ENCODE results near the gene SIX3.

The SIX3 gene

DNA sequence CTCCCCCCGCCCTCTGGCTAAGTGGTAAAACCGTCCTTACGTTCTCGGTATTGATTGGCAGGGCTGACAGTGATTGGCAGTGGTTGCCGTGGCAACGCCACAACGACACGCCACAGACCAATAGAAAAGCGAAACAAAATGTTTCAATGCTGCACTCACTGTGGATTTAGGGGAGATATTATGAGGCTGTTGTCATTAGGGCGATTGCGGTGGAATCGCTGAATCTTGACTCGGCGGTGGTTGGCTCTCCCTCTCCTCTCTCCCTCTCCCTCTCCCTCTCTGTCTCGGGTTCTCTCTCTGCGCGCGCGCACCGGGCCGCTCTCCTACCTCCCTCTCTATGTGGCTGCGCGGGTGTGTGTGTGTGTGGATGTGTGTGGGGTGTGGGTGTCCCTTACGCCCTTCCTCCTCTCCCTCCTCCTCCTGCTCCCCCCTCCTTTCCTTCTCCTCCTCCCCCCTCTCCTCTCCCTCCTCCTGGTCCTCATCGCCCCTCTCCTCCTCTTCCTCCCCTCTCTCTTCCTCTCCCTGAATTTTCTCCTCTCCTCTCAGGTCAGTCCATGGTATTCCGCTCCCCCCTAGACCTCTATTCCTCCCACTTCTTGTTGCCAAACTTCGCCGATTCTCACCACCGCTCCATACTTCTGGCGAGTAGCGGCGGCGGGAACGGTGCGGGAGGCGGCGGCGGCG, at the start of gene SIX3:
TSS of gene SIX3 (plus strand) at position 152 of the 684 bp plus-strand sequence. CDS start at position 555, 403 bp downstream.
- peak in 1 of 3 donors; percentile 37 for DNase-seq (ENCODE audit: low read depth in 3 of 3)

DNA sequence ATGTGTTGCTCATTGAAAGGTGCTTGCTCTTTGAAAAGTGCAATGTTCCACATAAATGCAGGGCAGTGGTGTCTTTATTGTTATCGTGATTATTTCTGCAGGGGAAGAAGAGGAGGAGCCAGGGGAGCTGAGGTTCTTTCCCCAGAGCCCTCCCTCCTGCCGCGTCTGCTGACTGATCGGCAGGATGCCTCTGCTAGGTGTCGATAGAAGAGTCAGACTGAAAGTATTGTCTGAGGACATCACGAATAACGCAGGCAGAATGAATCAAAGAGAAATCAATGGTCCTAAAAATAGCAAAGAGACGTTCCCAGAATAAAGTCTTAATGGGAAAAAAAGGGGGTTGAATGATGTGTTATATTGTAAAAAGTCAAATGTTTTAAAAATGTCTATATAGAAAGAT, 47.4 kb upstream of the SIX3 start:
- DNase-seq (ENCODE audit: low read depth in 3 of 3): no peak

DNA sequence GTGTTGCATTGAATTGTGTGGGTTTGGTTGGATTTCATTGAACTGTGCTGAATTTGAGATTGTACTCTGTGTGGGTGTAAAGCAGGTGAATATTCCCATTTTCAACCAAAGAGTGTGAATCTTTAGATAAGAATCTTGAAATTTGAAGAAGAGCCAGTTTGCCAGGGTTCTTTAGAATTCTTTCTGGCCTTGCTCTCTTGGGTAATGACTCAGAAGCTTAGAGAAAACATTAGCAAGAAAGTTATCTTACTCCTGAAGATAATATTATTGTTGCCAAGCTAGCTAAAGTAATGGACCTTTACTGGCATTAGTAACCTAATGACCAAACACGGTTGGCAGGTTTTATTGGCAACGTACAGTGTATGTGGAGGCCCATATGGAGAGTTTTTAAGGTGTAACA, 46.4 kb upstream of the SIX3 start:
- no peak for DNase-seq (ENCODE audit: low read depth in 3 of 3)

DNA sequence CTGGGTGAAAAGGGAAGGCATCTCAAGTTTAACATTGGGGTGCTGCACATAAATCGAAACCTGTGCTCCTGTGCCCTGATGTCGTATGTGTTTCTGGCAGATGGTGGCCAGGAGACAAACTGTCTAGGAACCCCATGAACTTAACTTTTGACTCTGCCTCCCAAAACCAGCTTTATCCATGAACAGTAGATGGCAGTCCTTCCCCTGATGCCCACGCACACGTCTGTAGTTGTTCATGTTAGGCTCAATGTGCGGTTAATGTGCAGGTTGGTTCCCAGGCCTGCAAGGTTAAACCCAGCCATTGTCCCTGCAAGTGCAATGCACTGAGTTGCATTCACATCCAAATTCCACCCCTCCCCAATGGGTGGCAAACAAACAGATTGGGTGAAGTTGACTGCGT, 44.1 kb upstream of the SIX3 start:
- no peak for DNase-seq (ENCODE audit: low read depth in 3 of 3)

DNA sequence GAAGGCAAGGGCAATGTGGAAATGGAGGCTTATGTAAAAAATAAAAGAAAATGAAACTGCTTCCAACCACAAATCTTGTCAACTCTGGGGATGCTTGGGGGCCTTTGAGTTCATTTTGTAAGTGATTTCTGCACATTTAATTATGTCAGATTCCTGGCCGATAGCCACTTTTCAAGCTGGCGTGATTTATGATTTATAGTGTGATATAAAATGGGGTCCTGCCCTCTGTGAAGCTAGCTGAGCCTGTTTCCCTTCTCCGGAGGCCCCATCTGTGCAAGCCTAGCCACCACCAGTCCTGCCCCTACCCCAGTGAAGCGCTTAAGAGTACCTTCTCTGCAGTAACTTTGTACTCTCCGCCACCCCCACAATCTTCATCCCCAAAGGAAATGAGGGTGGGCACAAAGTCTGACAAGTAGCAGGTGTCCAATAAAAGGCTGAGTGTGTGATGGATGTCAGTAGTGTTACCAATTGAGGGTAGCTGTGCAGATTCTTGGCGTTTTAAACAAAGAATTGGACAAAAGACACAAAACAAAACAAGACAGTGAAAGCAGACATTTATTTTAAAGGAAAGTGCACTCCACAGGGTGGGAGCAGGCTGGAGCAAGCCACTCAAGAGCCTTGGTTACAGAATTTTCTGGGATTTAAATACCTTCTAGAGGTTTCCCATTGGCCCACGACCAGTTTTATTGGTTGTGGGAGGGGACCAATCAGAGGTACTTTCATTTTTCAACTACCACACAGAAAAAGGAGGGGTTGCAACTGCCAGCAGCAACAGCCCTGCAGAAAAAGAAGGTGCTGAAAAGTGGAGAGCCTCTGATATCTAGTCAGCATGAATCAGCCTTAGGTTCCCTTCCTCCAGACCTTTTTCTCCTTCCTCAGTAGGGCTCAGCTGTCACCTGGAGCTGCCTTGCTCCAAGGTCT, 39.0 kb upstream of the SIX3 start:
- DNase-seq (ENCODE audit: low read depth in 3 of 3): no peak

DNA sequence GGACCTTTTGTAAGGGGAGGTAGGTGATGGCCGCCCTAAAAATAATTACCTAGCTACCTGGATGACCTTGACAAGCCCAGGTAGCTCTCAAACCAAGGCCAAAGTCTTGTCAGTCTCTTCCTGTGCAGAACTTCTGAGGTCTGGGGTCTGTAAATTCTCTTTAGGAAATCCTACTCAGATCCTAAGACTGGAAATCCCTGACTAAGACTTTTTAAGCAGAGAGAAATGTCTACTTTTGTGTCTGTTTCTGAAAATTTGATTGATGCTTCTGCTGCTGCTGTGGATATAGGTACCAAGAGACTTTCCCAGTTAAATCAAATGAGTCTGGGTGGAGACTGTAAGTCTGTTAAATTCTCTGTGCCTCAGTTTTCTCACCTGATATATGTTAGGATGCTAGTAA, 36.9 kb upstream of the SIX3 start:
- no peak for DNase-seq (ENCODE audit: low read depth in 3 of 3)

DNA sequence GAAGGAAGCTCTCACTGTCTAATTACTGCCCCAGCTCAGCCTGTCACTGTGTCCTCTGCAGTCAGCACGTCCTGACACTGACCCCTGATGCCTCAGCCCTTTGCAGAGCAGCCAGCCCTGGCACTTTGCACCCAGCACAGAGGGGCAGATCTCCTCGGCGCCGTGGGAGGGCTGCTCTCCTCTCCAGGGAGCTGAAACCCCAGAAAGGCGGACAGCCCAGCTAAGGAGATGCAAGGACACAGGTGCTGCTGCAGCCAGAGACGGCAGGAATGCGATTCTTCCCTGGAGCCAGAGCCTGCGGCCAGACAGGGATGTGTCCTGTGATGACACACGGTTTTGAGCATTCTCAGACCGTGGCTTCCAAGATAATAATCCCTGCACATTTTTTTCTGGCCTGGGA, 34.5 kb upstream of the SIX3 start:
- no peak for DNase-seq (ENCODE audit: low read depth in 3 of 3)

DNA sequence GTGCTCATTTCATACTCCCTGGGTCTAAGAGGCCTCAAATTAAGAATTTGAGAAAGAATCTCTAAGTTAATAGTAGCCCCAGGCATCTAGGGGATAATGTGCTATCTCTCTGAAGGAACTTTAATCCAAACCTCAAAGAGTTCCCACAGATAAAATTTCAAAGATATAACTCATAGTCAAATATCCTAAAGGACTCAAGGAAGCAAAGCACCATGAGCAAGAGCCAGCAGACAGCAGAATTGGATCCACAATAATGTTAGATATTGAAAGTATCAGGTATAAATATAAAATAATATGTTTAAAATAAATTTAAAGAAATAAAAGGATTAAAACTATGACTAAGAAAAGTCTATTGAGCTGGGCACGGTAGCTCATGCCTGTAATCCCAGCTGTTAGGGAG, 31.7 kb upstream of the SIX3 start:
- no peak for DNase-seq (ENCODE audit: low read depth in 3 of 3)

DNA sequence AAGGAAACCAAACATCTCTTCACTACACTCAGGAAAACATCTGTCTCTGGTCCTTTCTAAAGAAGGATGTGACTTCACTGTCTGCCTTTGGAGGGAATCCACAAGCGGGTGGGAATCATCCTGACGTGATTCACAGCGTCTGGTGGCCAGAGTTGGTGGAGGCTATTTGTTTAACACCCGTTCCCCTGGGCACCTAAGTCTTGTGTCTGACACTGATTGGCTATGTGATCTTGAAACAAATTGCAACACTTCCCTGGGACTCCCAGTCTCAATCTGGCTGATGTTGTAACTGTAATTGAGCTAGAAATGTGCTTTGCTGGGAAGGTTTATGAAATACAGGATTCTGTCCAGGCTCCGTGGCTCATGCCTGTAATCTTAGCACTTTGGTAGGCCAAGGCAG, 28.8 kb upstream of the SIX3 start:
- DNase-seq (ENCODE audit: low read depth in 3 of 3): no peak

DNA sequence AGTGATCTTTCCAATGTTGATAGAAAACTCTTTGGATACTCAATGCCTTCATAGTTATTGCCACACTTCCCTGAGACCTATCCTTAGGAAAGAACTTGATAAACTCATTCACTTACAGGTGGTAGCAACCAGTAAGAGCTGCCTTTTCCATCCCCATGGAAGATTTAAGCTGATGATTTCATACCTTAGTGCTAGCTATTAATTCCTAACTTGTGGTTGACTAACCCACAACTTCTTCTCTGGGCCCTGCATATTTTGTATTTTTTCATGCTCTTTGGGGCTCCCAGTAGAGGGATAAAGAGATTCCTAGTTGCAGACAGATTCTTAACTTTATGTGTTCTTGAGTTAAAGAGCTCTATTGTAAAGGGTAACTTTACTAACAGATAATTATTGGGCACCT, 25.2 kb upstream of the SIX3 start:
- no peak for DNase-seq (ENCODE audit: low read depth in 3 of 3)

DNA sequence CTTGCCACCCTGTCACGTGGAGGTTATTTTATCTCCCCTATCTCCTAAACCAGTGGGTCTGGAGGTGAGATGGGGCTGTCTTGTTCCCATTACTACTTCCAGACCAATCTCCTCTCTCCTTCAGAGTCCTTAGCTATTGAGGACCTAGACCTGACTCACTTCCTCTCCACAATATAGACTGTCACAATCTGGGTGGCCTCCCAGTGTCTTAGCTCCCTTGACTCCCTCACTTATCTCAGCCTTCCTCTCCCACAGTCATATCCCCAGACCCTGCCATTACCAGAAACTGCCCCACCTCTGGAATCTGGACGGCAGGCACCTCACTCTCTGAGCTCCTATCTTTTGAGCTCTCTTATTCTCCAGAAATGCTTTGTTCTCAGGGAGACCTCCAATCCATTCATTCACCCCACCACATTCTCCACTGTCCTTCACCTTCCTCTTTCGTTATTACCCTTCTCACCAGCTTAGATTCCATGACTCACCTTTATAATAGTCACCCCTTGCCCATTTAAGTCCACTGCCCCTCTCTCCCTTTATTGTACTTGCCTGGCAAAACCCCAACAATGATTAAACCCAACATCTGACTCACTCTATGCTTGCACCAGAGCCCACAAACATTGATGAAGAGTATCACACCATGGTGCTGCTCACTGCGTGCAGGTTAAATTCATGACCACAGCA, 23.3 kb upstream of the SIX3 start:
- DNase-seq (ENCODE audit: low read depth in 3 of 3): no peak

DNA sequence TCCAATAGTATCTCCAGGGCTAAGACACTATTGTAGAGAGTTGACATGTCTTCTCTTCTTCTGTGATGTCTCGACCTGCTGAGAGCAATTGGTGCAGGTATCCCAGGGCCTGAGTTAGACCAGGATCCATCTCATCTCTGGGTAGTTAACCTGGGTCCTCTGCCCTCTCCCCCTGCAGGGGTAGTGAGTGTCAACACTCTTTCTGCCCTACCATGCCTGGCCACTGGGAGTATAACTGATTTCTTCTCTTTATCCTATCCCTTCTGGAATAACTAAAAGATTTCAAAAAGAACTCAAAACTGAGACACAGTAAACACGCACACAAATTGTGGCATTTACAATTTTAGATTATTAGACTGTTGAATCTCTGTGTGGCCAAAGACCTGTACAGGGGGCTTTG, 20.8 kb upstream of the SIX3 start:
- no peak for DNase-seq (ENCODE audit: low read depth in 3 of 3)

DNA sequence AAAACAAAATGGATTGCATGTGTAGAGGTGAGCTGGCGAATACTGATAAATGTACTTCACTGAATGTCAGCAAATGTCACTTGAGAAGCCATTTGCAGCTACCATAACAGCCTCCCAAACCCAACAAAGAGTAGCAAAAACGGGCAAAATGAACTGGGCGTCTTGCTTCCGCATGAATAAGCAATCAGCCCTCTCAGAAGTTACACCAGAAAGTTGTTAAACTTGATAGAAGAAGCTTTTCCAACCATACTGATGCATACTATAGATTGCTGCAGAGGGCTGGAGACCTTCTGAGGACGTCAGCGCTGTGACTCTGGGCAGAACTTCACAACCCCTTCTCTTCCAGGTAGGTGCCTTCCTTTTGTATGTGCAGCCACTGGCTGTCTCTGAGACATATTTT, 18.7 kb upstream of the SIX3 start:
- DNase-seq (ENCODE audit: low read depth in 3 of 3): no peak

DNA sequence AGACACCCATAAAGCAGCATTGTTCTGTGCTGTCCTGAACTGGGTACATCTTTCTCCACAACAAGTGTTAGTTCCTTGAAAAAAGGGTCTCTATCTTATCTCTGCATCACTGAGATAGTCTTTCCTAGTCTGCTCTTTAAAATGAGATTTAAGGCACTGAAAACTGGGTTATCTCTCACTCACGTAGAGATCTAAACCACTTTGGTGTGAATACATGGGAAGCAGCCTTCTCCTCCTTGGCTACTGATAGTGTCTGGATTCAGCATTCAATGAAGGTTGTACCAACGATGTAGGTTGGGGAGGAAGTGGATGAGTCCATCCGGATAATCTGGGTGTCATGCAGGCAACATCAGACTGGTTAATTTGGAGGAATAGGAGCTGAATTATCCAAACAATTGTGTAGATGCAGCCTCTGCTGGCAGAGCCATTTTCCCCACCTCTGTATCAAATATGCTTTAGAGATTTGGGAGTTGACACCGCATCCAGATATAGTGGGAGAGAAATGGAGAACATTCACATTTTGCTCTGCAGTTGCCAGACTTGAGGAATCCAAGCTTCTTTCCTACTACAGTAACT, 15.9 kb upstream of the SIX3 start:
- no peak for DNase-seq (ENCODE audit: low read depth in 3 of 3)

DNA sequence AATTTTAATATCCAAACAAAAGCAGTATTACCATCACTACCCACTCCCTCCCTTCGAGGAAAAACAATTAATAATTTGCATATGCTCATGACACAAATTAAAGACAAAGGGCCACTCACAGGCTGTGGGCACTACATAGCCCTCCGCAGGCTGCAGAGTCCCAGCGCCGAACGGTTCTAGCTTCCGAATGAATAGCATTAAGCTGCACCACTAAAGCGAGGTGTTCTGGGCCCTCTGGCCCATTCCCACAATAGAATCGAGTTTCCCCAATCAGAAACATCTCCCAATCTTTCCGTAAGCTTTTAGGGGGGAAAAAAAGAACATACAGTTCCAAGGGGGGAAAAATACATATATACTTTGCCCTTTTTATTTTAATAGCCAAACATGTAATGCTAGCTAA, 14.5 kb upstream of the SIX3 start:
- DNase-seq (ENCODE audit: low read depth in 3 of 3): no peak

DNA sequence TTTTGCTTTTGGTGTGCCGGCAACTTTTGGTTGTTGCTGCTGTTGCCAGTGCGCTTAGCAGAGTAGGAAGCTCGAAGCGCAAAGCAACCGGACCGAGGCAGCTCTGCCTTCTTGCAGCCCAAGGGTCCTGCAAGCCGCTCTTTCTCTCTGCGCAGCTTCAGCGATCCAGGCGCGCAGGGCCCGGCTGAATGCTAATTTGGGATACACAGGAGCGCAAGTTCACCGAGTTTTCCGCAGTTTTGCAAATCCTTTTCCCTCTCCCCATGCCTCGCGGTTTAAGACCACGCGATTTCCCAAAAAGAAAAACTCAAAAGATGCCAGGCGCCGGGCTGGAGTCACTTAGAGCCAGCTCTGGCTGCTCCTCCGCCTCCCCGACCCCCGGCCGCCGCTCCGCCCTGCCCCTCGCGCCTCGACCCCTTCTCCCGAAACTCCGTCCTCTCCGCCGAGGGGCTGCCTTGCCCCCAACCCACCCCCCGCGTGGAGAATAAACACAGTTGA, 13.5 kb upstream of the SIX3 start:
- DNase-seq (ENCODE audit: low read depth in 3 of 3): no peak

DNA sequence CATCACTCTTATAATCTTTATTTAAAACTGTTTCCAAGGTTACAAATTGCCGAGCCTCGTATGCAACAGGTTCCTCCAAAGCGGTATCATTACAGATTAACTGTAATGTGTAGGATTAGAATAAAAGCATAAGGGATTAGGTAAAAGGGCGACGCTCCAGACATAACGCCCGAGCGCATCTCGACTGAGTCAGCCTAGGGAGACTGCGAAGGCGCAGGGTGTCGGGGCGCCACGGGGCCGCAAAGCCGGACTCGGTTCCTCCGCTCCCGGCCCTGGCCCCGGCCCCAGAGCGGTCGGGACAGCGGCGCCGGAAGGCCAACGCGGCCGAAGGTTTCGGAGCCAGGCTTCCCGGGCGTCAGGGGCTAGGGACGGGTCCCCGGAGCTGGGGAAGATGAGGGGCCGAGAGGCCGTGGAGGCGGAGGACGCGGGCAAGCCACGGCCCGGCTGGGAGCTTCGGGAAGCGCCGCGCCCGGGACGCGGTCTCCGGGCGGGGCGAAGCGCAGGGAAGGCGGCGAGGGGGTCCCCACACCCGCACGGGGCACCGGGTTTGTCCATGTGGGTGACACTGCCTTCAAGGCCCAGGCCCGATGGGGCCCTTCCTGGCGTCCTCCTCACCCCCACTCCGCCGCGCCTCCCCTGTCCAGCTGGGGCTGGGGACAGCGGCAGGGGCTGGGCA, 12.9 kb upstream of the SIX3 start:
- DNase-seq (ENCODE audit: low read depth in 3 of 3): no peak

DNA sequence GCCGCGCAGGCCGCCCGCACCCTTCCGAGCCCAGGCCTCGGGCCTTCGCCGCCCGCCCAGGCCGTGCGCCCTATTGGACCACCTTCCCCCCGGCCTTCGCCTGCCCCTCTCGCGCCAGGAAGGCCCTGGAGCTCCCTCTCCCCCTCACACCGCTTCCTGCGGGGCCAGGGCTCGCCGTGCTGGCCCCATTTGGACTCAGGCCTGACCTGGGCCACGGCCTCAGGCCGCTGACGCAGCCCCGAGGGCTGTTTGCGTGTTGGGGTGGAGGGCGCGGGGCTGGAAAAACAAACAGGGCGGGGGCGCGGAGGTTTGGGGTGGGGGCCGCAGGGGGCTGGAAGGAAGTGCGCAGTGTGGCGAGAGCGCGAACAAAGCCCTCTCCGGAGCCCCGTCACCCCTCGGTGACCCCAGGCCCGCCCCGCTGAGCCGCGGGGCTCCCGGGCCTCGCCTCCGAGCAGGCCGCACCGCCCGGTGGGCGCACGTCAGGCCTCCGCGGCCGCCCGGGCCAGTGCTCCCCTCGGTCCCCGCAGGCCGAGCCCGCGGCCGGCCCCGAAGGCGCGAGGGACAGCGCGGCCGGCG, 12.3 kb upstream of the SIX3 start:
- DNase-seq (ENCODE audit: low read depth in 3 of 3): no peak

DNA sequence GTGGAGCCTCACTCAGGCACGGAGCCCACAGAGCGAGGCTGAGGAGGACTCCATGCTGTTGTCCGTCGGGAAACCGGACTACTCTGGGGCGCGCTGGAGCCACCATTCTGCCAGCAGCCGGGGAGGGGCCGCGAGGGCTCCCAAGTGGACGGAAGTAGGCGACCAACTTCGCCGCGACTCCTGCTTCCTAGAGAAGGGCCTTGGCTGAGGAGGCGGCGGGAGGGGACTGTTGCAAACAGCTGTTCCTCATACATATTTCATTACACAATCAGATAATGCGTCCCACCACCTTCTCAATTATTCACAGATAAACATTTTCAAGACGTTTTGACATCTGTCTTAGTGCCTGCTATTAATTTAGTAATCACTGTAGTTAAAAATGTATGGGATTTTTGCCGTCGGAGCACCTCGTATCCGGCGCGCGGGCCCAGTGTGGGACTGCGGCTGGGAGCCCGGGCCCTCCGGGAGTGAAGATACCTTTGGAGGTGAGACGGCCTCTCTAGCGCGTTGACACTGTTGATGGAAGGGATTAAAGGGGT, 11.7 kb upstream of the SIX3 start:
- DNase-seq (ENCODE audit: low read depth in 3 of 3): no peak

DNA sequence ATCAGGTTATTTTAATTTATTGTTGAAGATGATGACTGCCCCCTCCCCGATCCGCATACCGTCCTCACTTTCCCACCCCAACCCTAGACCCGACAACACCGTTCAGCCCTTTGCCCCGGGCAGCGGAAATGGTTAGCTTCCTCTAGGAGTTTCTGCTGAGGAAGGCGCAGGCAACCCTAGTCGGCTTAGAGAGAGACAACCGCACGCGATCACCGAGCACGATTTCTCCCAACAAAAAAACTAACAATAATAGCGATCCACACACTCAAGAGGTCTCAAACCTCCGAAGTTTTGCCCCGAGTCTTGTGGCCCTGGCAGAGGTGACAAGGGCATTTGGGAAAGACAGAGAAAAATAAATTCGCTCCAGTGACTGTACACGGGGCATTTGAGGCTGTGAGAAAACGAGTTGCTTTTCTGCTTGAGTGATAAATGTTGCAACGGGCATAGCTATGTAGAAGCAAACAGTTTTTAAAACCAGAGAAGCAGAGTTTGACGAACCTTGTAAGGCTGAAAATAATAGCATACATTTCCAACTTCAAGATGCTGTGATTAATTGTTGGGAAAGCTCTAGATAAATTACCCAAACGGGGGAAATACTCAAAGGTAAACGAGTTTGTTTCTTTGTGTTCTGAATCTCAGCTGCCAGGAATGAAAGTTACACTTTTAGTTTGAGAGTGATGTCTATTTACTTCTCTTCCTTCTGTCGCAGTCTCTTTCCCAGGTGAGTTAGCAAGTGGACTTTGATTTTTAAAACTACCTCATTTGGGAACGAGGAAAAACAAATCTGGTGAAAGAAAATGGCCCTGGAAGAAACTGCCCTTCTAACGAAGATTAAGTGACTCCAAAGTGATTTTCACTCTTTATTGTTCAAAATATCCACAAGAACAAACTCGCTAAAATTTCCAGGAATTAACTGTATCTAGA, 11.0 kb upstream of the SIX3 start:
- DNase-seq (ENCODE audit: low read depth in 3 of 3): no peak

Data from stimulated activated CD4-positive, alpha-beta T cell treated with anti-CD3 and anti-CD28 coated beads, TNF-alpha, amount 100 ng/mL, for 48 hours (primary cell).